Activated CD4-positive, alpha-beta T cell treated with anti-CD3 and anti-CD28 coated beads for 36 hours (primary cell): ENCODE data around the gene IRF2. TPM values are rescaled to one million over a fixed set of nuclear protein-coding genes. Genes with fewer than 3 reads are reported as not detected.
"Not testable (repeated sequence)": the region's sequence is repeated elsewhere in the genome, so short reads cannot be mapped to it uniquely, and the experiment has no call there.

Source experiments
- ATAC-seq: fragments of 200-7000 bp; cut with Tn5 transposase; one replicate; pipeline ENCODE4 v1.10.0; 2021; ENCODE audit warnings: mild to moderate bottlenecking, moderate library complexity
- CTCF ChIA-PET: fragments of 350-600 bp; sonication (Branson Sonifier 250); formaldehyde crosslinking; loops from one replicate; lab custom pipeline; 2021; ENCODE audit warnings: antibody characterized with exemption; lab: Charles Lee
- POLR2A ChIA-PET: fragments of 350-600 bp; sonication (Branson Sonifier 250); formaldehyde crosslinking; loops from one replicate; lab custom pipeline; 2021; ENCODE audit warnings: antibody characterized with exemption, inconsistent platforms; lab: Charles Lee
- DNase-seq: peaks from one replicate; pipeline ENCODE4 v3.0.0-alpha.2; 2020
- H3K27ac Mint-ChIP-seq: one replicate; pipeline ENCODE4 v1.8.0; 2021; ENCODE audit warnings: mixed read lengths
- H3K27me3 Mint-ChIP-seq: one replicate; pipeline ENCODE4 v1.8.0; 2021; ENCODE audit warnings: mixed read lengths
- H3K36me3 Mint-ChIP-seq: one replicate; pipeline ENCODE4 v1.8.0; 2021; ENCODE audit warnings: low read depth, mixed read lengths
- H3K4me1 Mint-ChIP-seq: one replicate; pipeline ENCODE4 v1.8.0; 2021; ENCODE audit warnings: mixed read lengths
- H3K4me3 Mint-ChIP-seq: one replicate; pipeline ENCODE4 v1.8.0; 2021; ENCODE audit warnings: mild to moderate bottlenecking, moderate library complexity, mixed read lengths
- H3K9me3 Mint-ChIP-seq: one replicate; pipeline ENCODE4 v1.8.0; 2021; ENCODE audit warnings: low read depth, mixed read lengths
- intact Hi-C, 2 experiments: fragments of 100-400 bp; cut with DNase I in 1 of 2; cut with micrococcal nuclease in 1 of 2; formaldehyde crosslinking; loops; one replicate each; pipeline versions ENCODE4 v1.14.2 to v1.15.1; 2022 to 2024; cut with DNase I, micrococcal nuclease
- total RNA-seq, 2 experiments: library from RNA; stranded (reverse); gene quantifications; one replicate each; pipeline ENCODE4 v1.2.3, GENCODE V29; 2021

IRF2 gene
- total RNA-seq, 2 experiments from 2014 or later: 50.1 to 68.9 TPM

GRCh38 chr4:184344899-184345572 lies 129.3 kb downstream of the IRF2 start:
- Mint-ChIP-seq H3K9me3 (no peaks in the 10 kb centered on the region), H3K36me3 (no peaks in the 10 kb centered on the region), H3K4me1 (peaks cover 23% of the 10 kb centered on the region), H3K27me3 (peaks cover 5% of the 10 kb centered on the region), H3K27ac (peak overlapping the region; percentile 33), H3K4me3 (no peak overlapping the region)
- intact Hi-C loops: no loop called here
- ChIA-PET POLR2A (no interaction called here), CTCF (interaction anchor here (0.7 to 3.2 kb wide), 4 partner anchors 10 to 80 kb away, joined by 3 to 11 read pairs (median 6); no protein-coding TSS in a partner anchor)
- DNase-seq (peak; percentile 76), ATAC-seq (peak; percentile 89)

GRCh38 chr4:184344435-184344834 lies 129.9 kb downstream of the IRF2 start:
- intact Hi-C loops: no loop called here
- ChIA-PET POLR2A (no interaction called here), CTCF (interaction anchor here (0.7 to 3.2 kb wide), 3 partner anchors 9 to 80 kb away, joined by 3 to 11 read pairs (median 8); no protein-coding TSS in a partner anchor)
- DNase-seq (no peak), ATAC-seq (peak; percentile 1)
- peaks cover 26% of the 10 kb centered on the region for H3K4me1 Mint-ChIP-seq
- H3K27me3 Mint-ChIP-seq: peaks cover 5% of the 10 kb centered on the region
- peak overlapping the region; percentile 76 for H3K4me3 Mint-ChIP-seq
- H3K36me3 Mint-ChIP-seq: no peaks in the 10 kb centered on the region
- H3K27ac Mint-ChIP-seq: peak overlapping the region; percentile 33
- H3K9me3 Mint-ChIP-seq: no peaks in the 10 kb centered on the region

- H3K27ac Mint-ChIP-seq: peak overlapping the region; percentile 68
- peaks cover 30% of the 10 kb centered on the region for H3K4me1 Mint-ChIP-seq
- ATAC-seq (peak; percentile 81), DNase-seq (peak; percentile 68)
- H3K27me3 Mint-ChIP-seq: peaks cover 5% of the 10 kb centered on the region
- ChIA-PET POLR2A (no interaction called here), CTCF (interaction anchor here (1.1 to 3.2 kb wide), 3 partner anchors 8 to 79 kb away, joined by 3 to 11 read pairs (median 8); no protein-coding TSS in a partner anchor)
- peaks cover 1% of the 10 kb centered on the region for H3K36me3 Mint-ChIP-seq
- intact Hi-C loops: loop anchor here in 1 of 2 experiments (2.0 kb wide), 1 partner anchor 79 kb away; no protein-coding TSS in a partner anchor
- peak overlapping the region; percentile 76 for H3K4me3 Mint-ChIP-seq
- peaks cover under 1% of the 10 kb centered on the region for H3K9me3 Mint-ChIP-seq
Observed at GRCh38 chr4:184343502-184344177, 130.7 kb downstream of the IRF2 start.

GRCh38 chr4:184342857-184343237 lies 131.5 kb downstream of the IRF2 start:
- ATAC-seq, H3K4me3 Mint-ChIP-seq, H3K27ac Mint-ChIP-seq, H3K27me3 Mint-ChIP-seq, H3K9me3 Mint-ChIP-seq, POLR2A ChIA-PET, DNase-seq, H3K36me3 Mint-ChIP-seq: not testable (repeated sequence)
- intact Hi-C loops: loop anchor here in 1 of 2 experiments (2.0 kb wide), 1 partner anchor 78 kb away; no protein-coding TSS in a partner anchor
- CTCF ChIA-PET: interaction anchor here (0.8 to 3.2 kb wide), 2 partner anchors 32 to 78 kb away, joined by 3 to 11 read pairs; no protein-coding TSS in a partner anchor
- peaks cover 30% of the 10 kb centered on the region for H3K4me1 Mint-ChIP-seq

GRCh38 chr4:184342167-184342856 lies 132.0 kb downstream of the IRF2 start:
- Mint-ChIP-seq H3K36me3 (peaks cover 3% of the 10 kb centered on the region), H3K27me3 (peaks cover 2% of the 10 kb centered on the region), H3K27ac (no peak overlapping the region), H3K9me3 (peaks cover 5% of the 10 kb centered on the region), H3K4me1 (peaks cover 30% of the 10 kb centered on the region), H3K4me3 (no peak overlapping the region)
- CTCF ChIA-PET: interaction anchor here (0.8 to 3.2 kb wide), 2 partner anchors 31 to 78 kb away, joined by 3 to 11 read pairs; no protein-coding TSS in a partner anchor
- intact Hi-C loops: loop anchor here in 1 of 2 experiments (2.0 kb wide), 1 partner anchor 78 kb away; no protein-coding TSS in a partner anchor
- POLR2A ChIA-PET: no interaction called here
- ATAC-seq (no peak), DNase-seq (no peak)

- Mint-ChIP-seq H3K9me3 (peaks cover 14% of the 10 kb centered on the region), H3K4me1 (peaks cover 34% of the 10 kb centered on the region)
- H3K36me3 Mint-ChIP-seq, DNase-seq, POLR2A ChIA-PET, intact Hi-C loops, H3K27me3 Mint-ChIP-seq, ATAC-seq, H3K27ac Mint-ChIP-seq, H3K4me3 Mint-ChIP-seq: not testable (repeated sequence)
- CTCF ChIA-PET: interaction anchor here (1.3 to 1.4 kb wide), 2 partner anchors 11 to 74 kb away, joined by 4 read pairs; no protein-coding TSS in a partner anchor
Observed at GRCh38 chr4:184339398-184340193, 134.8 kb downstream of the IRF2 start.

GRCh38 chr4:184337907-184338306 lies 136.4 kb downstream of the IRF2 start:
- DNase-seq (no peak), ATAC-seq (no peak)
- POLR2A ChIA-PET: no interaction called here
- Mint-ChIP-seq H3K27ac (no peak overlapping the region), H3K4me1 (peaks cover 20% of the 10 kb centered on the region), H3K9me3 (peaks cover 15% of the 10 kb centered on the region), H3K4me3 (no peak overlapping the region), H3K27me3 (no peaks in the 10 kb centered on the region), H3K36me3 (peaks cover 3% of the 10 kb centered on the region)
- intact Hi-C loops: no loop called here
- CTCF ChIA-PET: no interaction called here

Other genes with a start within 250 kb of the IRF2 start
- gene CASP3, start 174.9 kb upstream of the IRF2 start, total RNA-seq: 10 to 100 TPM; 44.3 to 65.7 TPM
- 10 to 100 TPM; 20.4 to 24.3 TPM for gene PRIMPOL, start 175.2 kb upstream of the IRF2 start, total RNA-seq